Smooth muscle cell (in vitro differentiated cells): Measurements from ENCODE around the gene COL4A3. TPM values are rescaled to one million over a fixed set of nuclear protein-coding genes. Genes with fewer than 3 reads are reported as not detected.

Experiments
- DNase-seq: peaks from one replicate; lab custom pipeline; 2025; ENCODE audit not compliant: unreplicated experiment; lab: John Stamatoyannopoulos, UW
- H2AFZ ChIP-seq: fragments of 200-600 bp; sonication (generic); 2 replicates; pipeline ENCODE4 v1.6.0; 2016; ENCODE audit warnings: antibody characterized with exemption, low read depth, mild to moderate bottlenecking
- H3F3A ChIP-seq: fragments of 200-600 bp; sonication (generic); 2 replicates; pipeline ENCODE4 v1.6.0; 2017; ENCODE audit warnings: antibody characterized with exemption, low read depth
- H3K27ac ChIP-seq: fragments of 200-600 bp; sonication (generic); 2 replicates; pipeline ENCODE4 v1.5.1; 2016; ENCODE audit warnings: low read depth, mild to moderate bottlenecking
- H3K27me3 ChIP-seq: fragments of 200-600 bp; sonication (generic); 2 replicates; pipeline ENCODE4 v1.6.1; 2016; ENCODE audit warnings: low read depth, mild to moderate bottlenecking
- H3K36me3 ChIP-seq: fragments of 200-600 bp; sonication (generic); 2 replicates; pipeline ENCODE4 v1.5.1; 2016; ENCODE audit warnings: low read depth
- H3K4me1 ChIP-seq: fragments of 200-600 bp; sonication (generic); 2 replicates; pipeline ENCODE4 v1.5.1; 2016; ENCODE audit warnings: low read depth
- H3K4me2 ChIP-seq: fragments of 200-600 bp; sonication (generic); 2 replicates; pipeline ENCODE4 v1.6.0; 2016; ENCODE audit warnings: mild to moderate bottlenecking
- H3K4me3 ChIP-seq: fragments of 200-600 bp; sonication (generic); 2 replicates; pipeline ENCODE4 v1.5.1; 2016; ENCODE audit warnings: mild to moderate bottlenecking
- H3K79me2 ChIP-seq: fragments of 200-600 bp; sonication (generic); 2 replicates; pipeline ENCODE4 v1.6.0; 2016; ENCODE audit warnings: low read depth, mild to moderate bottlenecking
- H3K9ac ChIP-seq: fragments of 200-600 bp; sonication (generic); 2 replicates; pipeline ENCODE4 v1.6.0; 2016; ENCODE audit warnings: low read depth
- H3K9me3 ChIP-seq: fragments of 200-600 bp; sonication (generic); replicated peaks from 2 replicates; pipeline ENCODE4 v1.5.1; 2016; ENCODE audit warnings: low read depth
- H4K20me1 ChIP-seq: fragments of 200-600 bp; sonication (generic); 2 replicates; pipeline ENCODE4 v1.6.0; 2016; ENCODE audit warnings: low read depth
- CTCF ChIP-seq: fragments of 200-600 bp; sonication (generic); IDR thresholded peaks from 2 replicates; pipeline ENCODE4 v1.5.1; 2017; ENCODE audit warnings: borderline replicate concordance, mild to moderate bottlenecking, antibody characterized with exemption; ENCODE audit not compliant: insufficient read depth, poor library complexity, severe bottlenecking
- WGBS: methylation state at CpG from one replicate; pipeline ENCODE4 v1.1.7; 2016; ENCODE audit warnings: low lambda C conversion rate; 5-methylcytosine and 5-hydroxymethylcytosine counted together
- polyA plus RNA-seq: library from polyadenylated mRNA; unstranded; fragments of >200 nt; fragmentation: Nextera tagmentation; extraction: Ambion mirVana; gene quantifications from 2 replicates; pipeline ENCODE4 v1.2.1, GENCODE V29; 2016
- total RNA-seq: library from RNA; depleted of rRNA; stranded (reverse); fragments of >200 nt; gene quantifications from 2 replicates; pipeline ENCODE4 v1.2.3, GENCODE V29; 2014

Gene COL4A3
- total and polyA plus RNA-seq, 2 experiments from 2014 or later, result not detected

DNA sequence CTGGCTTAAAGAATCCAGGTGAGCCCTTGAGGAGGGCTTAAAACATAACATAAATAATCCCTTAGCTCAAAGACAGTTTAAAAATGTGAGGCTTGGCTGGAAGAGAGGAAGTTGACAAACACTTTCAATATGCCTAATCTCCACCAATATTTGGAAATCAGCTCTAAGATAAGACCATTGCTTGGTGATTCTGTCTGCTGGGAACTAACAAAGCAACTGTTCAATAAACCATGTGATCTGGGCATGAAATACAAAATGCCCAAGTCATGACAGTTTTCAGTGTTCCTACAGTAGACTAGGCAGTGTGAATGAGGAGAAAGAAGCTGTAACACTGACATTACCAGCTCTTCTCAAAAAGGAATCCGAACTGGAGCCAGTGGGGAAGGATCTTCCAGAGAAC is 171.3 kb downstream of the COL4A3 start:
- H3K79me2 ChIP-seq, result peaks cover 12% of the 10 kb centered on the region
- TF ChIP-seq CTCF, result no peak
- no peak overlapping the region for H3K4me2 ChIP-seq
- no peak overlapping the region for H3K27ac ChIP-seq
- no peaks in the 10 kb centered on the region for H3K4me1 ChIP-seq
- H3K27me3 ChIP-seq, result no peaks in the 10 kb centered on the region
- DNase-seq, result no peak
- no peak overlapping the region for H3K4me3 ChIP-seq
- peaks cover 25% of the 10 kb centered on the region for H3K36me3 ChIP-seq
- H4K20me1 ChIP-seq, result peaks cover 9% of the 10 kb centered on the region
- H3F3A ChIP-seq, result no peaks in the 10 kb centered on the region
- H3K9ac ChIP-seq, result no peak overlapping the region
- H3K9me3 ChIP-seq, result no peaks in the 10 kb centered on the region
- 100% methylated on average over 1 of the region's 1 CpG for WGBS
- no peak overlapping the region for H2AFZ ChIP-seq

- Histone ChIP-seq H3K27me3 (no peaks in the 10 kb centered on the region), H3K36me3 (peaks cover 16% of the 10 kb centered on the region), H3K79me2 (peaks cover 1% of the 10 kb centered on the region), H3K4me1 (no peaks in the 10 kb centered on the region), H2AFZ (no peak overlapping the region), H3K9ac (no peak overlapping the region), H3F3A (no peaks in the 10 kb centered on the region), H3K4me2 (no peak overlapping the region), H4K20me1 (peaks cover 9% of the 10 kb centered on the region), H3K9me3 (no peaks in the 10 kb centered on the region), H3K27ac (no peak overlapping the region), H3K4me3 (no peak overlapping the region)
- WGBS, result 99% methylated on average over 2 of the region's 2 CpGs
- DNase-seq, result no peak
- TF ChIP-seq CTCF, result no peak
Measured at GRCh38 chr2:227337442-227337841, 173.0 kb downstream of the COL4A3 start.

DNA sequence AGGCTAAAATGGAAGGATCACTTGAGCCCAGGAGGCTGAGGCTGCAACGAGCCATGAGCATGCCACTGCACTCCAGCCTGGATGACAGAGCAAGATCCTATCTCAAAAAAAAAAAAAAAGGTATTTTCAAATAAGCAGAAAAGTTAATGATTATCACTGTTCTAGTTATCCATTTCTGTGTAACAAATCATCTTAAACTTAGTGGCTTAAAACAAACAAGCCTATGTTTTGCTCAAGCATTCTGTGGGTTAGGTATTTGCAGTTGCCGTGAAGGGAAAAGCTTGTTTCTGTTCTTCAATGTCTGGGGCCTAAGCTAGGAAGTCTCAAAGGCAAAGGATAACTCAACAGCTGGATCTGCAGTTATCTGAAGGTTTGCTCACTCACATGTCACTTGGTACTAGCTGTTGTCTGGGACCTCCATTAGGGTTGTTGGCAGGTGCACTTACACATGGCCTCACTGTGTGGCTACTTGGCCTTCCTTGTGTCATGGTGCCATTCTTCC is 174.7 kb downstream of the COL4A3 start:
- no peak overlapping the region for H3K9ac ChIP-seq
- H3K4me2 ChIP-seq, result no peak overlapping the region
- no peak overlapping the region for H3K4me3 ChIP-seq
- peaks cover 8% of the 10 kb centered on the region for H3K36me3 ChIP-seq
- 90% methylated on average over 2 of the region's 2 CpGs for WGBS
- H3K9me3 ChIP-seq, result no peaks in the 10 kb centered on the region
- no peak overlapping the region for H2AFZ ChIP-seq
- H3K79me2 ChIP-seq, result no peaks in the 10 kb centered on the region
- no peaks in the 10 kb centered on the region for H3F3A ChIP-seq
- no peaks in the 10 kb centered on the region for H3K27me3 ChIP-seq
- H3K4me1 ChIP-seq, result no peaks in the 10 kb centered on the region
- TF ChIP-seq CTCF, result no peak
- DNase-seq, result no peak
- no peak overlapping the region for H3K27ac ChIP-seq
- peaks cover under 1% of the 10 kb centered on the region for H4K20me1 ChIP-seq

DNA sequence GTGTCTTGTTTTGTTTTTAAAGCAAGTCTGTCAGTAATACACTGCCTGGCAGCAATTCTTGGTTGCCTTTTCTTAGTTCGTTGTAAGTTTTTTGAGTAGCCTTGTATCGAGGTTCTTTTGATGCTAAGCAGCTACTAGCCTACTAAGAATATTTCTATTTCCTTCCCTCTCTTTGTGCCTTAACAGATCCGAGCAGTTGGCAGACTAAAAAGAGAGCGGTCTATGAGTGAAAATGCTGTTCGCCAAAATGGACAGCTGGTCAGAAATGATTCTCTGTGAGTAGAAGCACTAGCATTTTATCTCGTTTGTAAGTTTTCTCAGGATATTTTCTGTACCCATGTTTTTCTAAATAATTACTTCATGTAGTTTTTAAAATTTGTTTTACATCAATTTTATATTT is 175.7 kb downstream of the COL4A3 start:
- no peak for TF ChIP-seq CTCF
- Histone ChIP-seq H4K20me1 (no peaks in the 10 kb centered on the region), H3K79me2 (no peaks in the 10 kb centered on the region), H3K27me3 (no peaks in the 10 kb centered on the region), H3K27ac (no peak overlapping the region), H3K9ac (no peak overlapping the region), H3K36me3 (peaks cover 7% of the 10 kb centered on the region), H3K4me2 (no peak overlapping the region), H3K4me1 (no peaks in the 10 kb centered on the region), H3K9me3 (no peaks in the 10 kb centered on the region), H3K4me3 (no peak overlapping the region), H3F3A (no peaks in the 10 kb centered on the region), H2AFZ (no peak overlapping the region)
- DNase-seq, result no peak
- WGBS, result 81% methylated on average over 6 of the region's 6 CpGs
